PC-9 (cell line): ENCODE measurements around the gene SCRT2. TPM values are rescaled to one million over a fixed set of nuclear protein-coding genes. Genes with fewer than 3 reads are reported as not detected.

Experiments used
- BruUV-seq: library from RNA; stranded (reverse); fragments of 400-500 nt; replicated peaks from 2 replicates; lab custom pipeline; 2021; lab: Mats Ljungman, UMichigan
- CTCF ChIA-PET: fragments of 300-600 bp; sonication (Branson Sonifier 250); formaldehyde crosslinking; loops from one replicate; lab custom pipeline; 2022; ENCODE audit warnings: antibody characterized with exemption; lab: Charles Lee
- POLR2A ChIA-PET: fragments of 300-600 bp; sonication (Branson Sonifier 250); formaldehyde crosslinking; loops from one replicate; lab custom pipeline; 2022; ENCODE audit warnings: antibody characterized with exemption; ENCODE audit not compliant: unreplicated experiment; lab: Charles Lee
- DNase-seq, 2 experiments: peaks; one replicate each; pipeline versions ENCODE4 v3.0.0 to v3.0.0-alpha.2; 2015 to 2022; ENCODE audit warnings: mixed read lengths in 1 of 2
- H2AFZ ChIP-seq: fragments of 200-600 bp; sonication (generic); 2 replicates; pipeline ENCODE4 v1.8.1; 2017; ENCODE audit warnings: antibody characterized with exemption
- H3F3A ChIP-seq: fragments of 200-600 bp; sonication (generic); 2 replicates; pipeline ENCODE4 v1.8.1; 2017; ENCODE audit warnings: antibody characterized with exemption, mild to moderate bottlenecking, low read depth; ENCODE audit not compliant: insufficient read depth
- H3K27ac ChIP-seq: fragments of 200-600 bp; sonication (generic); 2 replicates; pipeline ENCODE4 v1.6.1; 2016; ENCODE audit warnings: mixed run types
- H3K27me3 ChIP-seq: fragments of 200-600 bp; sonication (generic); 2 replicates; pipeline ENCODE4 v1.6.1; 2016; ENCODE audit warnings: low read depth, mixed run types; ENCODE audit not compliant: insufficient read depth
- H3K36me3 ChIP-seq: fragments of 200-600 bp; sonication (generic); 2 replicates; pipeline ENCODE4 v1.6.1; 2016; ENCODE audit warnings: low read depth, mixed run types
- H3K4me1 ChIP-seq: fragments of 200-600 bp; sonication (generic); replicated peaks from 2 replicates; pipeline ENCODE4 v1.6.1; 2016; ENCODE audit warnings: mixed run types; ENCODE audit not compliant: insufficient read depth
- H3K4me2 ChIP-seq: fragments of 200-600 bp; sonication (generic); 2 replicates; pipeline ENCODE4 v1.6.1; 2017; ENCODE audit warnings: mixed run types
- H3K4me3 ChIP-seq: fragments of 200-600 bp; sonication (generic); 2 replicates; pipeline ENCODE4 v1.6.1; 2016; ENCODE audit warnings: mixed run types
- H3K79me2 ChIP-seq: fragments of 200-600 bp; sonication (generic); 2 replicates; pipeline ENCODE4 v1.6.1; 2017; ENCODE audit warnings: low read depth, mixed run types
- H3K9me2 ChIP-seq: fragments of 200-600 bp; sonication (generic); 2 replicates; pipeline ENCODE4 v1.8.1; 2017; ENCODE audit warnings: mild to moderate bottlenecking; ENCODE audit not compliant: insufficient read depth
- H3K9me3 ChIP-seq: fragments of 200-600 bp; sonication (generic); 2 replicates; pipeline ENCODE4 v1.8.1; 2016; ENCODE audit warnings: low read depth; ENCODE audit not compliant: insufficient read depth
- H4K20me1 ChIP-seq: fragments of 200-600 bp; sonication (generic); 2 replicates; pipeline ENCODE4 v1.8.1; 2017; ENCODE audit not compliant: insufficient read depth
- CTCF ChIP-seq: fragments of 200-600 bp; sonication (generic); conservative IDR thresholded peaks from 2 replicates; pipeline ENCODE4 v1.6.1; 2017; ENCODE audit warnings: mixed run types, antibody characterized with exemption, mild to moderate bottlenecking, moderate library complexity
- EZH2 ChIP-seq: fragments of 200-600 bp; sonication (generic); IDR thresholded peaks from 2 replicates; pipeline ENCODE4 v1.8.0; 2017; ENCODE audit warnings: antibody characterized with exemption, low read depth
- intact Hi-C: fragments of 100-400 bp; cut with micrococcal nuclease; formaldehyde crosslinking; loops from one replicate; pipeline ENCODE4 v1.10.0; 2022; ENCODE audit not compliant: unreplicated experiment
- total RNA-seq: library from RNA; stranded (reverse); gene quantifications from 2 replicates; pipeline ENCODE4 v1.2.3, GENCODE V29; 2021

The SCRT2 gene
- total RNA-seq, 1 experiment from 2014 or later, result not detected

GRCh38 chr20:621125-621756, 54.4 kb downstream of the SCRT2 start:
- Histone ChIP-seq H3K4me2 (no peak overlapping the region), H4K20me1 (no peaks in the 10 kb centered on the region), H3K27ac (no peak overlapping the region), H3K36me3 (no peaks in the 10 kb centered on the region), H3K27me3 (peaks cover 86% of the 10 kb centered on the region), H3K9me2 (no peaks in the 10 kb centered on the region), H3K79me2 (no peaks in the 10 kb centered on the region), H3K9me3 (no peaks in the 10 kb centered on the region), H2AFZ (no peak overlapping the region), H3K4me3 (no peak overlapping the region), H3F3A (no peaks in the 10 kb centered on the region), H3K4me1 (no peaks in the 10 kb centered on the region)
- TF ChIP-seq EZH2 (no peak), CTCF (no peak)
- no TSS peak for BruUV-seq
- intact Hi-C loops, result no loop called here
- ChIA-PET POLR2A (no interaction called here), CTCF (no interaction called here)
- no peak for DNase-seq

GRCh38 chr20:620246-620645, 55.4 kb downstream of the SCRT2 start:
- CTCF ChIA-PET, result no interaction called here
- TF ChIP-seq EZH2, result no peak
- TF ChIP-seq CTCF, result no peak
- H3K4me2 ChIP-seq, result no peak overlapping the region
- H3K36me3 ChIP-seq, result no peaks in the 10 kb centered on the region
- no peaks in the 10 kb centered on the region for H3K9me2 ChIP-seq
- BruUV-seq, result no TSS peak
- H3K79me2 ChIP-seq, result no peaks in the 10 kb centered on the region
- DNase-seq, result no peak
- no peak overlapping the region for H3K4me3 ChIP-seq
- H4K20me1 ChIP-seq, result no peaks in the 10 kb centered on the region
- intact Hi-C loops, result no loop called here
- H3K9me3 ChIP-seq, result no peaks in the 10 kb centered on the region
- no peaks in the 10 kb centered on the region for H3K4me1 ChIP-seq
- POLR2A ChIA-PET, result interaction anchor here (0.5 kb wide), 1 partner anchor 86 kb away, joined by 3 read pairs; no protein-coding TSS in a partner anchor
- H3F3A ChIP-seq, result no peaks in the 10 kb centered on the region
- H2AFZ ChIP-seq, result no peak overlapping the region
- H3K27ac ChIP-seq, result no peak overlapping the region
- H3K27me3 ChIP-seq, result peaks cover 88% of the 10 kb centered on the region

GRCh38 chr20:618980-619379, 56.6 kb downstream of the SCRT2 start:
- POLR2A ChIA-PET, result no interaction called here

More at GRCh38 chr20:618980-619379, 56.6 kb downstream of the SCRT2 start:
- Histone ChIP-seq H3K27me3 (peaks cover 82% of the 10 kb centered on the region), H3K36me3 (no peaks in the 10 kb centered on the region), H3K79me2 (no peaks in the 10 kb centered on the region), H3F3A (no peaks in the 10 kb centered on the region), H4K20me1 (no peaks in the 10 kb centered on the region), H2AFZ (no peak overlapping the region), H3K9me2 (no peaks in the 10 kb centered on the region), H3K4me3 (no peak overlapping the region), H3K9me3 (no peaks in the 10 kb centered on the region), H3K4me2 (no peak overlapping the region), H3K4me1 (no peaks in the 10 kb centered on the region), H3K27ac (no peak overlapping the region)
- DNase-seq, result no peak
- intact Hi-C loops, result no loop called here
- no TSS peak for BruUV-seq
- TF ChIP-seq EZH2 (no peak), CTCF (no peak)
- CTCF ChIA-PET, result no interaction called here
